Kidney epithelial cell (primary cell): ENCODE measurements around the gene VNN1. TPM values are rescaled to one million over a fixed set of nuclear protein-coding genes. Genes with fewer than 3 reads are reported as not detected.
"Not testable (repeated sequence)": the region's sequence is repeated elsewhere in the genome, so short reads cannot be mapped to it uniquely, and the experiment has no call there.

ENCODE experiments used
- DNase-seq: peaks from one replicate; pipeline ENCODE4 v3.0.0-alpha.2; 2010; ENCODE audit warnings: low read depth
- H3K27me3 ChIP-seq: 2 replicates; pipeline ENCODE4 v1.6.0; 2011; ENCODE audit warnings: low read length; ENCODE audit not compliant: control insufficient read depth, insufficient read depth
- H3K36me3 ChIP-seq: 2 replicates; pipeline ENCODE4 v1.5.1; 2011; ENCODE audit warnings: low read length; ENCODE audit not compliant: control insufficient read depth, insufficient read depth
- H3K4me3 ChIP-seq: 2 replicates; pipeline ENCODE4 v1.5.1; 2011; ENCODE audit warnings: low read depth, mild to moderate bottlenecking, control low read depth, low read length
- CTCF ChIP-seq: IDR thresholded peaks from 2 replicates; pipeline ENCODE4 v1.5.1; 2011; ENCODE audit warnings: mild to moderate bottlenecking, moderate library complexity, low read length, control low read depth, inconsistent platforms; ENCODE audit not compliant: insufficient read depth, poor library complexity, severe bottlenecking
- total RNA-seq: library from RNA; depleted of rRNA; stranded (reverse); fragments of >200 nt; gene quantifications from 2 replicates; pipeline ENCODE4 v1.2.3, GENCODE V29; 2015

Gene VNN1
- total RNA-seq, 1 donor from 2014 or later = 0.21 TPM

- no peak for TF ChIP-seq CTCF
- no peaks in the 10 kb centered on the region for H3K27me3 ChIP-seq
- no peaks in the 10 kb centered on the region for H3K36me3 ChIP-seq
- no peak for DNase-seq
- no peak overlapping the region for H3K4me3 ChIP-seq
Observed at GRCh38 chr6:132651062-132651461, 62.8 kb downstream of the VNN1 start.

- Histone ChIP-seq H3K27me3 (no peaks in the 10 kb centered on the region), H3K36me3 (no peaks in the 10 kb centered on the region), H3K4me3 (no peak overlapping the region)
- DNase-seq = peak; percentile 10
- no peak for TF ChIP-seq CTCF
Observed at GRCh38 chr6:132650429-132650828, 63.4 kb downstream of the VNN1 start.

GRCh38 chr6:132648828-132649227 is 65.0 kb downstream of the VNN1 start:
- no peaks in the 10 kb centered on the region for H3K27me3 ChIP-seq
- no peak for TF ChIP-seq CTCF
- no peak for DNase-seq
- H3K4me3 ChIP-seq = no peak overlapping the region
- H3K36me3 ChIP-seq = no peaks in the 10 kb centered on the region

- TF ChIP-seq CTCF = no peak
- peak; percentile 23 for DNase-seq
- H3K36me3 ChIP-seq = no peaks in the 10 kb centered on the region
- no peaks in the 10 kb centered on the region for H3K27me3 ChIP-seq
- H3K4me3 ChIP-seq = no peak overlapping the region
Observed at GRCh38 chr6:132648356-132648755, 65.5 kb downstream of the VNN1 start.

GRCh38 chr6:132643547-132643946 is 70.3 kb downstream of the VNN1 start:
- Histone ChIP-seq H3K27me3 (no peaks in the 10 kb centered on the region), H3K4me3 (no peak overlapping the region), H3K36me3 (no peaks in the 10 kb centered on the region)
- TF ChIP-seq CTCF = no peak
- DNase-seq = no peak

GRCh38 chr6:132637135-132637534 is 76.7 kb downstream of the VNN1 start:
- not testable (repeated sequence) for H3K36me3 ChIP-seq, H3K27me3 ChIP-seq, DNase-seq, H3K4me3 ChIP-seq

GRCh38 chr6:132635906-132636305 is 77.9 kb downstream of the VNN1 start:
- H3K36me3 ChIP-seq, H3K27me3 ChIP-seq: not testable (repeated sequence)

GRCh38 chr6:132635288-132635687 is 78.6 kb downstream of the VNN1 start:
- not testable (repeated sequence) for H3K27me3 ChIP-seq, H3K4me3 ChIP-seq, H3K36me3 ChIP-seq, DNase-seq

More at GRCh38 chr6:132635906-132636305, 77.9 kb downstream of the VNN1 start:
- not testable (repeated sequence) for H3K4me3 ChIP-seq, DNase-seq
